GM21515 (cell line): ENCODE data around the gene DPT.

Experiments used
- ATAC-seq: cut with Tn5 transposase; IDR thresholded peaks from one replicate; pipeline ENCODE4 v1.9.1; 2021; ENCODE audit not compliant: unreplicated experiment

DPT gene

GRCh38 chr1:168706391-168706992 lies 22.5 kb downstream of the DPT start:
- ATAC-seq: no peak

GRCh38 chr1:168700575-168701268 lies 28.3 kb downstream of the DPT start:
- no peak for ATAC-seq

- ATAC-seq: no peak
Observed at GRCh38 chr1:168698453-168698852, 30.6 kb downstream of the DPT start.

GRCh38 chr1:168697356-168698126 lies 31.5 kb downstream of the DPT start:
- ATAC-seq: no peak

- ATAC-seq: no peak
Observed at GRCh38 chr1:168696125-168696760, 32.8 kb downstream of the DPT start.

- ATAC-seq: no peak
Observed at GRCh38 chr1:168693872-168694238, 35.2 kb downstream of the DPT start.

GRCh38 chr1:168693197-168693871 lies 35.7 kb downstream of the DPT start:
- no peak for ATAC-seq

- no peak for ATAC-seq
Observed at GRCh38 chr1:168692472-168692871, 36.5 kb downstream of the DPT start.

- ATAC-seq: no peak
Observed at GRCh38 chr1:168691541-168691940, 37.5 kb downstream of the DPT start.

GRCh38 chr1:168689726-168690602 lies 39.0 kb downstream of the DPT start:
- ATAC-seq: no peak

- ATAC-seq: no peak
Observed at GRCh38 chr1:168689327-168689657, 39.7 kb downstream of the DPT start.

GRCh38 chr1:168688644-168689326 lies 40.2 kb downstream of the DPT start:
- no peak for ATAC-seq

- ATAC-seq: no peak
Observed at GRCh38 chr1:168687816-168688215, 41.2 kb downstream of the DPT start.

GRCh38 chr1:168686666-168687065 lies 42.3 kb downstream of the DPT start:
- ATAC-seq: no peak

- no peak for ATAC-seq
Observed at GRCh38 chr1:168683871-168684270, 45.1 kb downstream of the DPT start.

- no peak for ATAC-seq
Observed at GRCh38 chr1:168676861-168677260, 52.1 kb downstream of the DPT start.

- ATAC-seq: no peak
Observed at GRCh38 chr1:168676029-168676812, 52.8 kb downstream of the DPT start.

GRCh38 chr1:168673974-168674683 lies 54.9 kb downstream of the DPT start:
- no peak for ATAC-seq
